ENCODE data around the gene NHLRC2. TPM values are rescaled to one million over a fixed set of nuclear protein-coding genes. Genes with fewer than 3 reads are reported as not detected.

NHLRC2 gene
- total RNA-seq, 1 experiment from 2014 or later, result 30.9 TPM

GRCh38 chr10:113965683-113966082 lies 111.2 kb downstream of the NHLRC2 start:
- Histone ChIP-seq H2BK15ac (ENCODE audit: low read depth, low read length) (no peak overlapping the region), H3K27ac (ENCODE audit: insufficient read length, low read depth, low read length) (no peak overlapping the region), H3K9ac (ENCODE audit: extremely low read depth, insufficient read length, low read length) (no peak overlapping the region), H2BK20ac (ENCODE audit: low read depth, low read length, poor library complexity, severe bottlenecking) (no peak overlapping the region), H3T11ph (ENCODE audit: low read length) (no peak overlapping the region), H2AK5ac (ENCODE audit: insufficient read length, low read length) (no peak overlapping the region), H3K18ac (ENCODE audit: insufficient read length, low read depth, low read length) (no peak overlapping the region), H3K27me3 (ENCODE audit: insufficient read depth, low read length) (no peaks in the 10 kb centered on the region), H2BK5ac (ENCODE audit: insufficient read length, low read length) (no peak overlapping the region), H3K9me3 (ENCODE audit: control insufficient read depth, low read depth, low read length) (no peaks in the 10 kb centered on the region), H3K23me2 (ENCODE audit: insufficient read length, low read depth, low read length, poor library complexity, severe bottlenecking) (no peaks in the 10 kb centered on the region), H3K79me1 (ENCODE audit: insufficient read depth, low read depth, low read length, poor library complexity, severe bottlenecking) (no peaks in the 10 kb centered on the region), H3K23ac (ENCODE audit: insufficient read length, low read depth, low read length) (no peak overlapping the region), H3K79me2 (ENCODE audit: insufficient read depth, low read length) (no peaks in the 10 kb centered on the region), H3K14ac (ENCODE audit: insufficient read depth, low read length) (no peak overlapping the region), H3K4me1 (ENCODE audit: insufficient read depth, low read length) (no peaks in the 10 kb centered on the region), H3K56ac (ENCODE audit: insufficient read length, low read depth, low read length) (no peak overlapping the region), H4K91ac (ENCODE audit: insufficient read length, low read depth, low read length) (no peak overlapping the region), H4K5ac (ENCODE audit: insufficient read length, low read depth, low read length) (no peak overlapping the region), H4K20me1 (ENCODE audit: control insufficient read depth, insufficient read depth, insufficient read length) (no peaks in the 10 kb centered on the region), H2BK12ac (ENCODE audit: insufficient read length, low read depth, low read length) (no peak overlapping the region), H3K4ac (ENCODE audit: low read depth, low read length) (no peak overlapping the region), H3K4me2 (ENCODE audit: insufficient read depth, insufficient read length, low read length) (no peak overlapping the region), H2BK120ac (ENCODE audit: low read depth, low read length, poor library complexity, severe bottlenecking) (no peak overlapping the region), H2AFZ (ENCODE audit: low read length) (no peak overlapping the region), H4K8ac (replicated peaks; ENCODE audit: insufficient read length, low read depth, low read length) (no peak overlapping the region)
- no peak for TF ChIP-seq CTCF (conservative IDR thresholded peaks at IDR 0.05)
- no CpG with 5 or more reads among the region's 5 CpGs for WGBS (ENCODE audit: extremely low coverage, insufficient read length, low lambda C conversion rate)
- DNase-seq, result no peak
- Mint-ChIP-seq H3K27me3 (ENCODE audit: low read depth) (no peaks in the 10 kb centered on the region), H3K4me3 (no peak overlapping the region), H3K9me3 (peaks cover 10 to 16% of the 10 kb centered on the region in 2 experiments), H3K27ac (no peak overlapping the region), H3K4me1 (peaks cover 10 to 17% of the 10 kb centered on the region in 2 experiments; a peak in 3 of 4 replicates), H3K36me3 (ENCODE audit: insufficient read depth in 1 of 3, low read depth in 3 of 3) (peaks cover 1 to 18% (median 9%) of the 10 kb centered on the region in 3 experiments)

Other genes with a start within 250 kb of the NHLRC2 start
- gene NRAP, start 190.6 kb upstream of the NHLRC2 start, total RNA-seq (2021), result 0.04 TPM in 1 of 2 replicates, not detected in the other
- gene CASP7, start 174.7 kb upstream of the NHLRC2 start, total RNA-seq (2021), result 4.7 and 4.8 TPM in 2 replicates
- not detected in 2 replicates for gene PLEKHS1, start 103.0 kb upstream of the NHLRC2 start, total RNA-seq (2021)
- 8.8 and 9.9 TPM in 2 replicates for gene DCLRE1A, start 579 bp upstream of the NHLRC2 start, total RNA-seq (2021)
- 0.13 TPM in 1 of 2 replicates, not detected in the other for gene ADRB1, start 189.2 kb downstream of the NHLRC2 start, total RNA-seq (2021)